PC-9 (cell line): ENCODE results near the gene OSTN. TPM values are rescaled to one million over a fixed set of nuclear protein-coding genes. Genes with fewer than 3 reads are reported as not detected.
"Not testable (repeated sequence)": the region's sequence is repeated elsewhere in the genome, so short reads cannot be mapped to it uniquely, and the experiment has no call there.

Experiments
- BruUV-seq: library from RNA; stranded (reverse); fragments of 400-500 nt; replicated peaks from 2 replicates; lab custom pipeline; 2021; lab: Mats Ljungman, UMichigan
- CTCF ChIA-PET: fragments of 300-600 bp; sonication (Branson Sonifier 250); formaldehyde crosslinking; loops from one replicate; lab custom pipeline; 2022; ENCODE audit warnings: antibody characterized with exemption; lab: Charles Lee
- POLR2A ChIA-PET: fragments of 300-600 bp; sonication (Branson Sonifier 250); formaldehyde crosslinking; loops from one replicate; lab custom pipeline; 2022; ENCODE audit warnings: antibody characterized with exemption; ENCODE audit not compliant: unreplicated experiment; lab: Charles Lee
- DNase-seq, 2 experiments: peaks; one replicate each; pipeline versions ENCODE4 v3.0.0 to v3.0.0-alpha.2; 2015 to 2022; ENCODE audit warnings: mixed read lengths in 1 of 2
- H2AFZ ChIP-seq: fragments of 200-600 bp; sonication (generic); 2 replicates; pipeline ENCODE4 v1.8.1; 2017; ENCODE audit warnings: antibody characterized with exemption
- H3F3A ChIP-seq: fragments of 200-600 bp; sonication (generic); 2 replicates; pipeline ENCODE4 v1.8.1; 2017; ENCODE audit warnings: antibody characterized with exemption, mild to moderate bottlenecking, low read depth; ENCODE audit not compliant: insufficient read depth
- H3K27ac ChIP-seq: fragments of 200-600 bp; sonication (generic); 2 replicates; pipeline ENCODE4 v1.6.1; 2016; ENCODE audit warnings: mixed run types
- H3K27me3 ChIP-seq: fragments of 200-600 bp; sonication (generic); 2 replicates; pipeline ENCODE4 v1.6.1; 2016; ENCODE audit warnings: low read depth, mixed run types; ENCODE audit not compliant: insufficient read depth
- H3K36me3 ChIP-seq: fragments of 200-600 bp; sonication (generic); 2 replicates; pipeline ENCODE4 v1.6.1; 2016; ENCODE audit warnings: low read depth, mixed run types
- H3K4me1 ChIP-seq: fragments of 200-600 bp; sonication (generic); replicated peaks from 2 replicates; pipeline ENCODE4 v1.6.1; 2016; ENCODE audit warnings: mixed run types; ENCODE audit not compliant: insufficient read depth
- H3K4me2 ChIP-seq: fragments of 200-600 bp; sonication (generic); 2 replicates; pipeline ENCODE4 v1.6.1; 2017; ENCODE audit warnings: mixed run types
- H3K4me3 ChIP-seq: fragments of 200-600 bp; sonication (generic); 2 replicates; pipeline ENCODE4 v1.6.1; 2016; ENCODE audit warnings: mixed run types
- H3K79me2 ChIP-seq: fragments of 200-600 bp; sonication (generic); 2 replicates; pipeline ENCODE4 v1.6.1; 2017; ENCODE audit warnings: low read depth, mixed run types
- H3K9me2 ChIP-seq: fragments of 200-600 bp; sonication (generic); 2 replicates; pipeline ENCODE4 v1.8.1; 2017; ENCODE audit warnings: mild to moderate bottlenecking; ENCODE audit not compliant: insufficient read depth
- H3K9me3 ChIP-seq: fragments of 200-600 bp; sonication (generic); 2 replicates; pipeline ENCODE4 v1.8.1; 2016; ENCODE audit warnings: low read depth; ENCODE audit not compliant: insufficient read depth
- H4K20me1 ChIP-seq: fragments of 200-600 bp; sonication (generic); 2 replicates; pipeline ENCODE4 v1.8.1; 2017; ENCODE audit not compliant: insufficient read depth
- CTCF ChIP-seq: fragments of 200-600 bp; sonication (generic); conservative IDR thresholded peaks from 2 replicates; pipeline ENCODE4 v1.6.1; 2017; ENCODE audit warnings: mixed run types, antibody characterized with exemption, mild to moderate bottlenecking, moderate library complexity
- EZH2 ChIP-seq: fragments of 200-600 bp; sonication (generic); IDR thresholded peaks from 2 replicates; pipeline ENCODE4 v1.8.0; 2017; ENCODE audit warnings: antibody characterized with exemption, low read depth
- intact Hi-C: fragments of 100-400 bp; cut with micrococcal nuclease; formaldehyde crosslinking; loops from one replicate; pipeline ENCODE4 v1.10.0; 2022; ENCODE audit not compliant: unreplicated experiment
- total RNA-seq: library from RNA; stranded (reverse); gene quantifications from 2 replicates; pipeline ENCODE4 v1.2.3, GENCODE V29; 2021

OSTN gene
- total RNA-seq, 1 experiment from 2014 or later: not detected

- no peaks in the 10 kb centered on the region for H4K20me1 ChIP-seq
- H3K36me3 ChIP-seq: no peaks in the 10 kb centered on the region
- no peak overlapping the region for H2AFZ ChIP-seq
- no TSS peak for BruUV-seq
- H3K79me2 ChIP-seq: no peaks in the 10 kb centered on the region
- intact Hi-C loops: no loop called here
- no peak overlapping the region for H3K27ac ChIP-seq
- H3F3A ChIP-seq: peaks cover 29% of the 10 kb centered on the region
- H3K4me1 ChIP-seq: peaks cover 47% of the 10 kb centered on the region
- no peak overlapping the region for H3K4me2 ChIP-seq
- peak in 1 of 2 experiments; percentile 19 for DNase-seq
- H3K27me3 ChIP-seq: no peaks in the 10 kb centered on the region
- CTCF ChIA-PET: interaction anchor here (0.6 kb wide), 1 partner anchor 802 kb away, joined by 3 read pairs; no protein-coding TSS in a partner anchor
- H3K9me2 ChIP-seq: no peaks in the 10 kb centered on the region
- H3K4me3 ChIP-seq: no peak overlapping the region
- TF ChIP-seq CTCF: no peak
- 0 out of 2 replicates have a peak, but pooled peaks cover 6% of the 10 kb centered on the region for H3K9me3 ChIP-seq
- POLR2A ChIA-PET: no interaction called here
Observed at GRCh38 chr3:191240486-191240885, 41.4 kb downstream of the OSTN start.

- no peak overlapping the region for H2AFZ ChIP-seq
Observed at GRCh38 chr3:191244242-191244867, 45.3 kb downstream of the OSTN start.

GRCh38 chr3:191246034-191246433 is 47.0 kb downstream of the OSTN start:
- H3K9me3 ChIP-seq, H3K79me2 ChIP-seq, H4K20me1 ChIP-seq, POLR2A ChIA-PET, H3K4me2 ChIP-seq, H3K9me2 ChIP-seq, BruUV-seq, DNase-seq, H3K4me1 ChIP-seq, H3F3A ChIP-seq, H3K4me3 ChIP-seq, H2AFZ ChIP-seq, H3K27ac ChIP-seq, H3K36me3 ChIP-seq, H3K27me3 ChIP-seq: not testable (repeated sequence)
- intact Hi-C loops: loop anchor here (2.0 kb wide), 1 partner anchor 85 kb away; the partner anchor contains the start of gene UTS2B
- CTCF ChIA-PET: interaction anchor here (0.7 kb wide), 1 partner anchor 317 kb away, joined by 16 read pairs; no protein-coding TSS in a partner anchor

More at GRCh38 chr3:191244242-191244867, 45.3 kb downstream of the OSTN start:
- no peaks in the 10 kb centered on the region for H3K36me3 ChIP-seq
- TF ChIP-seq EZH2 (no peak), CTCF (peak; percentile 73)
- BruUV-seq: no TSS peak
- no peaks in the 10 kb centered on the region for H3K27me3 ChIP-seq
- H3K4me1 ChIP-seq: peaks cover 9% of the 10 kb centered on the region
- H3K9me3 ChIP-seq: peaks cover 9% of the 10 kb centered on the region; the same call in 1 of the 2 replicates
- no peak overlapping the region for H3K4me2 ChIP-seq
- no peaks in the 10 kb centered on the region for H3K79me2 ChIP-seq
- ChIA-PET CTCF (interaction anchor here (0.5 to 1.5 kb wide), 3 partner anchors 15 to 172 kb away, joined by 3 to 6 read pairs (median 4); partner anchors contain the start of gene CCDC50), POLR2A (no interaction called here)
- H4K20me1 ChIP-seq: no peaks in the 10 kb centered on the region
- H3F3A ChIP-seq: peaks cover 11% of the 10 kb centered on the region; the same call in 1 of the 2 replicates
- intact Hi-C loops: no loop called here
- no peaks in the 10 kb centered on the region for H3K9me2 ChIP-seq
- no peak overlapping the region for H3K4me3 ChIP-seq
- no peak for DNase-seq
- H3K27ac ChIP-seq: no peak overlapping the region
